ENCODE data around the gene IFT27. TPM values are rescaled to one million over a fixed set of nuclear protein-coding genes. Genes with fewer than 3 reads are reported as not detected.
"Not testable (repeated sequence)": the region's sequence is repeated elsewhere in the genome, so short reads cannot be mapped to it uniquely, and the experiment has no call there.

The IFT27 gene
- total RNA-seq, 1 donor from 2014 or later: 48.1 TPM

DNA sequence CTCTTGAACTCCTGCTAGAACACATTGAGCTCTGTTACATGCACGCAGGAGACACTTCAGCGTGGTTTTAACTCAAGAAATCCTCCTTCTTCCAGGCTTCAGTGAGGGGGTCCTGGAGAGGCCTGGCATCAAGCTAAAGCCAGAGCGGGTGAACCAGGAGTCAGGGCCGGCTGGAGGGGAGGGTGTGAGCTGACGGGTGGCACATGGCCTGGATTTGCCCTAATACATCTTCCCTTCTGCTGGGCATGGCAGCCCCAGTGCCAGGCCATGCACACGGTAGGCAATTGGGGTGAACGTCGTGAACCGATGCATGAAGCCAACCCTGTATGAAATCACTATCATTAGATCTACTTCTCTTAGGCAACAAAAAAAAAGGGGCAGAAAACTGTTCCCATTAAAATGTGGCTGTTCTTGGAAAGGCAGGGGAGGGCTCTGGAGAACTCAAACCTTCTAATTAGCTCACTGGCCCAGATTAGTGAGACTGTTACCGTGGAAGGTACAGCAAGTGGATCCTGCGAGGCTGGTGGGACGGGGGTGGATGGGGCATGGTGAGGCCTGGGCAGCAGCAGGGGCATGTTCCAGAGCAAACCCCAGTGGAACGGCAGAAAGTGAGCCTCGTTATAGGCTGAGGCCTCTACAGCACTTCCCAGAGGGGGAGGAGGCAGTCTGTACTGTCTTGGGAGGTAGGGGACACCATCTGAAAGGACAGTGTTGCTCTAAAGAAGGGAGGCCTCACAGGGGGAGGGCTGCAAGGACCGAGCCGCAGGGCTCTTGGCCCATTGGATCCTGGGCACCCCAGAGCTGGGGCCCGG is 10.6 kb downstream of the IFT27 start:
- DNase-seq (ENCODE audit: low spot score): no peak

DNA sequence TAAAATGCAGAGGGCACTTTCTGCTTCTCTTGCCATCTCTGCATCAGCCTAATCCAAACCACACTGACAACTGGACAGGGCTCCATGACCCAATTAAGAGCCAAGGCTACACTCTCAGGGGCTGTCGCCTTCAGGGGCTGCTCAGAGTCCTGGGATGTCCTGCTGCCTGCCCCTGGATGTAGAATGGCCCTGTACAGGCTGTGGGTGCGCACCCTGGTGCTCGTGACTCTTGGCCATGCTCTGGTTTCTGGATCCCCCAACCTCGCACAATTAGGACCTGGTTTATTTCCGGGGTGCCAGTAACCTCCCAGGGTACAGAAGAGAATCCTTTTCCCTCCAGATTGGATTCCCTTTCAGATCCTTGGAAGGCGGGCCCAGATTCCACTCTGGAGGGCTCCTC is 11.3 kb downstream of the IFT27 start:
- no peak for DNase-seq (ENCODE audit: low spot score)

DNA sequence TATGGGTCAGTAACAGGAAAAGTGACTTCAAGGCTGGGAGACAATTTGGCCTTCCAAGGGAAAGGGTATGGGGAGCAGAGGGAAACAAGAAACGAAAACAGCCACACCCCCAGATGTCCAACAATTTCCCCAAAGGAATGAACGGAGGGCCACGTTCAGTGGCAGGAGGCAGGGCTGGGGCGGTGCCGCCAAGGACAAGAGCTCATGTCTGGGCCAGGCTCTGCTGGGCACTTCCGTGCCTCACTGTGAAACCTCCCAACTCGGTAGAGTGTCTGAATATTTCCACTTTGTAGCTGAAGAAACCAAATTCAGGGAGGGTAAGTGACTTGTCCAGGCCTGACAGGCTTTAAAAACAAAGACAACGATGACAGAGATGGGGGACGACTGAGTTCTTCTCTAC is 11.9 kb downstream of the IFT27 start:
- no peak for DNase-seq (ENCODE audit: low spot score)

DNA sequence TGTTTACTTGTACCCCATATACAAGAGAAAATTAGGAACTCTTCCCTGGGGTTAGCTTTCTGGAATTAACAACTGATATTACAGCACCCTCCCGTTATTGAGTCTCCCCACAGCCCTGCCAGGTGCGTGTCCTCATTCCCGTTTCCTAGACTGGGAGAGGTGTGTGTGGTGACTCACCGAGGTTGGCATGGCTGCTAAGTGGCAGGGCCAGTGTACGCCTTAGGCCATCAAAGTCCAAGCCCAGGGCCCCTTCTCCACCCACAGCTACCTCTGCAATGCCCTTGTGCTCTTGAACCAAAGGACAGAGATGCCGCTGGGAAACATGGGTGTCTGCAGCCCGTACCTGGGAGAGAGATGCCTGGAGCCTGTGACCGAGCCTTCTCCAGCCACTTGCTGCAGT is 12.3 kb downstream of the IFT27 start:
- DNase-seq (ENCODE audit: low spot score): peak; percentile 50

DNA sequence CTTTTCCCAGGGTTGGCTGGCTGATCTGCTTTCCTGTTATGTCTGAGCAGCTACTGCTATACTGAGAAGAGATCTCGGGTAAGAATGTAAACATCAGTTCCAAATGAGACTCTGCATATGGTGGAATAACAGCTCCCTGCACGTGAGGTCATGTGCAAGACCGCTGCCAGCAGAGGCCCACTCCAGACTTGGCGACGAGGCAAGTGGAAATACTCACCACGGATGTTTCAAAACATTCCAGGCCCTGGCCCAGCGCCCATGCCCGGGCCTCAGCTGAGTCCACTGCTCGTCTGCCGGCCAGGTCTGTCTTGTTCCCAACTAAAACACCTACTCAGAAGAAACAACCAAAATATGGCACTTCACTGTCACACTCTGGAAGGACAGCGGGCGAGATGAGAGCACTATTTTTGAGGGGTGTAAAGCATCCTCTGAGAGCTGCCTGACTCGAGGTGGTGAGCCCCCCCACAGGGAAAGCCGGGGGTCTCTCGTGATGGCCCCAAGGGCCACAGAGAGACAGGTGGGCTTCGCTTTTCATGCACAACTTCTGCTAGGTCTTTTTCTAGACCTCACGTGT is 13.1 kb downstream of the IFT27 start:
- DNase-seq (ENCODE audit: low spot score): peak; percentile 44

DNA sequence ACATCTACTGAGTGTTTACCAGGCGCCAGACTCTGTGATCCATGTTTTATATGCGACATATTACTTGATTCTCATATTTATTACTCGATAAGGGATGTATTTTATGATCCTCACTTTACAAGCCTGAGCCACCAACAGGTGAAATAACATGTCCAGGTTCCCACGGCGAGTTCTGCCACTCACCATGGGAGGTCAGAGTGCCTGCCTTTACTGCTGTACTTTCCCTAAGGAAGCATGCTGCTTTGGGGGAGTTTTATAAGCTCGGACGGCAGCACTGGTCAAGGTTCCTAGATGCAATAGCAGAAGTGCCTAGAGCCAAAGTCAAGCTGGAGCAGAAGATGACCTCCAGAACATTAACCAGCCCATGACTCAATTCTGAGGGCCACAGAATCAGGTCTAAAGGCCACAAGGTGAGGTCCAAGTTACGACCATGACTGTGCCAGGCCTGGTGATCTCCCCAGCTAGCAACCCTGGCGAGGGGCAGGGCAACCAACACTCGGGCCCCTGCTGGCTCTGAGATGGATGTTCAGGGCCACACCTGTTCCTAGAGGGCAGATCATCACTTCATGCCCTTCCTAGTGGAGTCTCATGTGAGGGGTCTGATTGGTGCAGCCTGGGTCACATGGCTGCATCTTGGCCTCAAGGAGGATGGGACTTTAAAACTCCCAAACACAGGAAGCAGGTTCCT is 14.2 kb downstream of the IFT27 start:
- no peak for DNase-seq (ENCODE audit: low spot score)

DNA sequence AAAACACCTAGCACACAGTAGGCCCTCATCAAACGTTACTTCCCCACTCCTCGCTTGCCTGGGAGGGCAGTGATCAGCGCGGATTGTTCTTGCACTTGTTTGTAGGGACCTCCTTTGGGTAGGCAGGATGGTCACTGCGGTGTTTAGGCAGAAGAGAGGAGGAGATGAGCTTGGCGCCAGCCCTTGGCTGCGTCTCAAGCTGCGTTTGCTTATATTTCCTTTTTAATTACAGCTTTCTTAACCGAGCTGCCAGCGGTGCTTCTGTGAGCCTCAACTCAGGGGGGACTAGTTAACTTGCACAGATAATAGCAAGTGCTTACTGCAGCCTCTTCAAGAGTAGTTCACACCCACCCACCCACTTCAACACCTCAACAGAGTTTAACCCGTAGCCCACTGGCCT is 15.1 kb downstream of the IFT27 start:
- DNase-seq (ENCODE audit: low spot score): no peak

DNA sequence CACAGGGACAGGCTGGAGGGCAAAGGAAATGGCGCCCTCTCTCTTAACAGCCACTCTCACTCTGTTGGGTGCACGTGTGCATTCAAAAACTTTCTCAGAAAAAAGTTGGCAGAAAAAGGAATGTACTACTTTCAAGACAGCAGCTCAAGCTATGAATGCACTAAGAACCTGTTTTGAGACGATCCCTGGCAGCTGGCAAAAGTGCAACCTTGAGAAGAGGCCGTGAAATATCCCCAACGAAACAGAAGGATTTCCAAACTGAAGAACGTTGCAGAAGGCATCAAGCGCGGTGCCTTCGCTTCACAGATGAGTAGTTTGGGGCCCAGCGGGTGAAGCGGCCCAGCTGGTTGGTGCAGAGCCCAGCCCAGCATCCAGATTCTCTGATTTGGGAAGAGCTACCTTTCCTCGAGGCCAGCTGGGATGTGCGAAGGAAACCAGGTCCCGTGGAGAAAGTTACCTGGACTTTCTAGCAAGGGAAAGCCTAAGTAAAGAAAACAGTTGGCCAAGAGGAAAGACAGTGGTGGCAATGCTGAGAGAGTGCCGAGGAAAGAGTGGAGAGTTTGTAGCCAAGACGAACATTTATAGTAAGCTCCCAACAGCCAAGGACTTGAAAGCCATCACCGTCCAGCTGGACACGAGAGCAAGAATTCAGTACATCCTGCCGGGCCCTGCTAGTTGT is 16.3 kb downstream of the IFT27 start:
- no peak for DNase-seq (ENCODE audit: low spot score)

DNA sequence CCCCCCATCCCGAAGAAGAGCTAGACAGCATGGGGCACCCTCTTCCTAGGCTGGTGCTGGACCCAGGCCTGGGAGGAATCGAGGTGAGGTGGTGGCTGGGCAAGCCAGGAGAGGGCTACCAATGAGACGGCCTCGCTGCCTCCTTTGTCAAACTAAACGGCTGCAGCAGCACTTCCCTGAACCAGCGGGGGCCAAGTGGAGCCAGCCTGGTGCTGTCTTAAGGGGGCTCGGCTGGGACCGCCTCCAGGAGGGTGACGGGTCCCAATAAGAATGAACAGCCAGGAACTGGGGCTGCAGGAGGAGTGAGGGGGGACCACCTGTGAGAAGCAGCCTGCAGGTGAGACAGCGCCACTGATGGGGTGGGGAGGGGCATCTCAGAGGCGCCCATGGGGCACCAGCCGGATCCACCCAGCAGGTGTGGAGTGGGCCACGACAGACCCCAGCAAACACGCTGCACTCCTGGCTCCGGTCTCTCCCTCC is 17.1 kb downstream of the IFT27 start:
- DNase-seq (ENCODE audit: low spot score): no peak

DNA sequence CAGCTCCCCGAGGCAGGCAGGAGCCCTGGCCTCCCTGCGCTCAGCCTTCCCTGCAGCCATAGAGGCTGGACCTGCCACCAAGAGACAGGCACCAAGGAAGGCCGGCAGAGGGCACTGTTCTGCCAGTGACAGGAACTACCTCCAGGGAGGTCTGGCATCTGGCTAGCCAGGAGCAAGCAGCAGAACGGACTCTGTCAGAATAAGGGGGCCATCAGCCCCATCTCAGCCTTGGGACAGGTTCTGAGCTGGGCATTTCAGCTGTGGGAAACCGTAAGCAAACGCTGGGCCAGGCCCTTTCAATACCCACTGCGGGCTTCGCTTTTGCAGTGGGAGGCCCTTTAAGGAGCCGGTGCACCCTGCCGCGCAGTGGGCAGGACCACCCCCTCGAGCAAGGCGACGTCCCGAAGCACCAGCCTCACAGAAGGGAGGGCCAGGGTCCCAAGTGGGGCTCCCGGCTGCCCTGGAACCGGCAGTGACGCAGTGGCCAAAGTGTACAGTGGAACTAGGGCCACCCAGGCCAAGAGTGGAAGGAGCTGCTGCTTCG is 18.2 kb downstream of the IFT27 start:
- peak; percentile 79 for DNase-seq (ENCODE audit: low spot score)

DNA sequence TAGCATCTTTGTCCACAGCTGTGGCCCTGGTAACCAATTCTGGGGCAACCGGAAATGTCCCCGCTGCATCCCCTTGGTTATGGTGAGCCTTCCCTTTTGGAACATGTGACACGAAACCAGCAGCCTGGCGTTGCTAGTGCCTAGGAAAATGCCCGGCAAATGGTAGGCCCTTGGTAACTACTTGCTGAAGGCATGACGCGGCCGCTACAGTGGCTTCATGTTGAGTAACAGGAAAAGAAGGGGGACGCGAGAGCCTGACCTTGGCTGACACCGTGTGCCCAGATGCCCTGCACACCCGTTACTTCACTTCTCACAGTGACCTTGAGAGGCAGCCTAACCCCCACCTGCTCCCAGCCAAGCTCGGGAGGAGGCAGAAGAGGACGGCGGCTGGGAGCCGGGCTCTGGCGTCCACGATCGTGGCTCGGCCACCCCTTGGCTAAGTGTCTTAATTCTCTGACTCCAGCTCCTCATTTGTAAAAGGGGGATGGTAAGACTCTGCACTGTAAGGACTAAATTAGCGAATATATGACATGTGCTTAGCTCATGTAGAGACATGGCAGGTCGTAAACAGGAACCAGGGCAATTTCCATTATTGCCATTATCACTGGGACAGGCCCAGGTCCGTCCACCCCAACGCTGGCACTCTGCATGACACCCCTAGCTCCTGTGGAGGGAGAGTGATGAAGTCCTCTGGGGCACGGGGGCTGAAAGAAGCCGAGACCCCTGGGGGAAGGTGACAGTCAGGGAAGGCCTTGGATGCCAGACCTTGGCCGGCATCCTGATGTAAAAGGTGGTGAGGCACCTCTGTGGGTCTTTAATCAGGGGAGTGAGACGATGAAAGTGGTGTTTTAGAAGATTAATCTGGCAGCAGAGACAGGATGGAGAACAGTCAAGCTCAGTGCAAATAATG is 18.9 kb downstream of the IFT27 start:
- DNase-seq (ENCODE audit: low spot score): no peak

DNA sequence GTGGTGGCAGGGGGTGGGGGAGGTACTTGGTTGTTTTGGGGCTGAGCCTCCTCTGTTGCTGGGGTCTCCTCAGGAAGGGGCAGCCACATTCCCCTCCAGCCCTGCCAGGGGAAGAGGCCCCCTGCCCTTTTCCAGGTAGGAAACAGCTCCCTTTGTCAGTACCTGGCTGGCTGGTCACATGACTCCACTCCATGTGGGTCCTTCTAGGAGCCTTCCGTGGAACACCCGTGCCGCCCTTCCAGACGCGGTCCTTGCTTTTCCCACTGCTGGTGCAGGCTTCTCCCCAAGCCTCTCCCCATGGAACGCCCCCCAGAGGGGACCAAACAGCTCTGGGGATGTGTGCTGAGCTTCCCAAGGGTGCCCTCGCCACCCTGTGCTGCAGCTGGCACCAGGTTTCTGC is 19.9 kb downstream of the IFT27 start:
- no peak for DNase-seq (ENCODE audit: low spot score)

DNA sequence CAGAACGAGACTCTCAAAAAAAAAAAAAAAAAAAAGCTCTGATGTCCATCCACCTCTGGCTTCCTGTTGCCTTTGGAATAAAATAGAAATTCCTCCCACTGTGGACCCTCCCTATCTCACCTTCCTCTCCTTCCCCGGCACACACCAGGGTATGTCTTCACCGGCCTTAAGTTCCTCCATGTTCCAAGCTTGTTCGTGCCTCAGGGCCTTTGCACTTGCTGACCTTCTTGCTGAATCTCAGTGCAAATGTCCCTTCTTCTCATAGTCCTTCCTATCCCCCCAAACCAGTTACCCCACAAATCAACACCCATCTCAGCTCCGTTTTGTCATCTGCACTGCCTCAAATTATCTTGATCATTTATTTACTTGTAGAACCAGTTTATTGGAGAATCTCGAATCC is 20.6 kb downstream of the IFT27 start:
- no peak for DNase-seq (ENCODE audit: low spot score)

DNA sequence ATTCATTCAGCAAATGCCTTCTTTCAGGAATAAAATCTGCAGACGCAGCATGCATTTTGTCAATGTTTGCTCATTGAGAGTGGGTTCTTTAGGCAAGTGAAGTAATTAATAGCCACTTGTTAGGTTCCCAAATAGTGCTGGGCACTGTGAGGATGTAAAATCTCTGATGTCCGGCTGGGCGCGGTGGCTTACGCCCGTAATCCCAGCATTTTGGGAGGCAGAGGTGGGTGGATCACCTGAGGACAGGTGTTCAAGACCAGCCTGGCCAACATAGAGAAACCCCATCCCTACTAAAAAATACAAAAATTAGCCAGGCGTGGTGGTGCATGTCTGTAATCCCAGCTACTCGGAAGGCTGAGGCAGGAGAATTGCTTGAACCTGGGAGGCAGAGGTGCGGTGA is 21.0 kb downstream of the IFT27 start:
- not testable (repeated sequence) for DNase-seq (ENCODE audit: low spot score)

DNA sequence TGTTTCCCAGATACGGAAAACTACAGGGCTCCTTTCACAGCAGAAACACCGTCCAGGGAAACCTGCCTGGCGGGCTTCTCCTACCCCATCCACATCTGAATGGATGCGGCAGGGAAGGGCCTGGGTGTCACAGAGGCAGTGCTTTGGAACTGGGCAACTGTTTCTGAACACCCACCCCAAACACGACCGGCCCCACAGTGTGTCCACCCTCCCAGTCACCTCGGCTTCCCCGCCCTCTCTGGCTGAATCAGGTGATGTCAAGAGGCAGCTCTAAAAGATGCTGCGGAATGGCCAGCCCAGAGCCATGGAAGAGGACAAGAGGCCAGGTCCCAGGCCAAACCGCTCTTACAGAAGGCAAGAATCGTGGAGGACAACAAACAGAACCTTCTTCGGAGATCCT is 22.0 kb downstream of the IFT27 start:
- no peak for DNase-seq (ENCODE audit: low spot score)

DNA sequence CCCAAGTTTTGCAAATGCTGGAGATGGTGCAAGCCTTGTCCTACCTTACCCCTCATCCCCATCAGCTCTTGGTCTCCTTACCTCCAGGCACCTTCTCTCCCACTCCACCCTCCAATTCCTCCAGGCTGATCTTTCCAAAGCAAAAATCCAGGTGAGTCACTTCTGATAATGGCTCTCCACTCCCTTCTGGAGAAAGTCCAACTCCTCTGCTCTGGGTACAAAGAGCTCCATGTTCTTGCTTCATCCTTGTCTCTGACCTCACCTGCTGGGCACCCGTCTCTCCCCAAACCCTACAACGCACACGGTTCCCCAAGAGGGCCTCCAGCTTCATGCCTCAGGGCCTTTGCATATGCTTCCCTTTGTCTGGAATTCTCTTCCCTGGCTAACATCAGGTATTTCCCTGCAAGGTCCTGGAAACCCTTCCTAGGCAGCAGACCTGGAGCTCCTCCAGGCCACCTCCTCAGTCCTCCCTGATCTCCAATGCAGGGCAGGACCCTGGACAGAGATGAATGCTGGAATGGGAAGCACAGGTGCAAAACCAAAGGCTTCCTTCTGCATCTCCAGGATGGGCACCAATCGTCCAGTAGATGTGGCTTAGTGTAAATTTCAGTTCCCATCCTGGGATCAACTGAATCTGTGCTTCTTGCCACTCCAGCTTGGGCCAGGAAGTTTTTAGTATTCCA is 22.7 kb downstream of the IFT27 start:
- no peak for DNase-seq (ENCODE audit: low spot score)

DNA sequence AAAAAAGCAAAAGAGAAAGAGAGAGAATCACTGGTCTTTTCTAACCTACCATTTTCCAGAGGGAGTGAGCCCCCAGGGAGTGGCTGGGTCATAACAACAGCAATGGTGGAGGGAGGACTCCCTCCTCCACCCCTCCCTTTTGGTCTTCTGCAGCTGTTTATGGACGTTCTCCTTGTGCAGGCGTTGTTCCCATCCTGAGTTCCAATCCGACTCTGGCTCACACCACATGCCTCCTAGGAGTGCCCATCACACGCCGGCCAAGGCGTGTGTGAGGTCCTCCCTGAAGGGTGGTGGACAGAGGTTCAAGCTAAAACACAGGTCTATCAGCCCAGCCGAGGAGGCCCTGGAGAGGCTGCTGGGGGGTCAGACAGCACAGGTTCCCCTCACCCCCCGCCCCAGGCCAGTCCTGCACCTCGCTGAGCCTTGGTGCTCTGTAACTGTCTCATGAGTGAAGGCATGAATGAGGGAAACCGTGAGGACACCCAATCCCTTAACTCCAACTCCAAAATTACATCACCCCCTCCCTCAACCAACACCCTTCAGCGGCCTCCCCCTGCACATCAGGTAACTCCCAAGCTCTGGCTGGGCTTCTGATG is 29.4 kb downstream of the IFT27 start:
- no peak for DNase-seq (ENCODE audit: low spot score)

DNA sequence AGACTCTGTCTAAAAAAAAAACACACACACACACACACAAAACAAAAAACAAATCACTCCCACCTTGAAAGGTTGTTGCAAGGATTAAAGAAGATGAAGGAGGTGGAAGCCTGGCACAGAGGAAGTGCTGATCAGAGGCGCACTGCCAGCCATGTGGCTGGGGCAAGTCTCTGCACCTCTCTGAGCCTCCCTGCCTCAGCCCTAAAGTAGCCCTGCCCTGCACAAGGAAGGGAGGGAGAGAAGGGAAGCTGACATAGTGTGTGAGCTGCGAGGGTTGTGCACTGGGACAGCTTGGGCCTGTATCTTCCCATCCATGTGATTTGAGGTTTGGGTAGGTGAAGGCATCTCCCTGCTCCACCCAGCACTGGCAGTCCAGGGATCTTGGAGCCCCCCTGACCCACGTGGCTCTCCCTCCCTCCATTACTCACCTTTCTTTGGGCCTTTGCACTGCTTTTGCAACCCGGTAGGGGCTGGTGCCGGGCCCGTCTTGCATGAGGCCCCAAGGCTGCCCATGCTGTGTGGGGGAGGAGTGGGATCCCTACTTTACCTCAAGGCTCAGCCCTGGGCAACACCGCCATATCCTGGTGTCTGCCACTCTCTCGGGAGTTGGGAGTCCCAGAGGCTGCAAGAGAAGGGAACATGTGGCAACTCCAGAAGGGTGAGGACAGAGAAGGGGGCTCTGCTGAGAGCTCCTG is 30.5 kb downstream of the IFT27 start:
- DNase-seq (ENCODE audit: low spot score): no peak

DNA sequence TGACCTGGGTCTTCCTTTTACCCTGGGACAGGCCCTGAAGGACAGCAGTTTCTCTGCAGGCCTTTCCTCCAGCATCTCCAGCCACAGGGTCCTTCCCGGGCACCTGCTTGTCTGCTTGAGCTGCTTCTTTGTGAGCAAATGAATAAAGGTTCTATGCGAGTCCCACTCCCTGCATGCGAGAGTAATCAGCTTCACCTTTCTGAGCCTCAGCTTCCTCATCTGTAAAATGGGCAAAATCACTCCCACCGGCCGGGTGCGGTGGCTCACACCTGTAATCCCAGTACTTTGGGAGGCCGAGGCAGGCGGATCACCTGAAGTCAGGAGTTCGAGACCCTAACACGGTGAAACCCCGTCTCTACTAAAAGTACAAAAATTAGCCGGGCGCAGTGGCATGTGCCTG is 31.1 kb downstream of the IFT27 start:
- DNase-seq (ENCODE audit: low spot score): no peak

DNA sequence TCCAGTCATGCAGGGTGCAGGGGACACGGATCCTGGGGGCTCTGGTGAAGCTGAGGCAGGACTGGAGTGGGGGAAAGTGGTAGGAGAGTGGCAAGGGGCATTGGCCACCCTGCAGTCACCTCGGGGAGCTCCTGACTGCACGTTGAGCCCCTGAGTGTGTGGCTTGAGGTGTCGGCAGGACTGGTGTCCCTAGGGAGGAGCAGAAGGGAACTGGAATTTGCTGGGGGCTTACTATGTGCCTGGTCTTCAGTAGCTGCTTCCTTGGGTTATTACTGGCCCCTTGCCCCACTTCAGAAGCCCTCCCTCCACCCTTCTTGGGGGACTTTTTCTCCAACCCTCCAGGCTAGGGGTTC is 31.5 kb downstream of the IFT27 start:
- no peak for DNase-seq (ENCODE audit: low spot score)
